NB4 (cell line): ENCODE results near the gene C19orf85.

Experiments
- CTCF ChIP-seq: IDR thresholded peaks from one replicate; pipeline ENCODE4 v1.5.1; 2012; ENCODE audit warnings: low read depth, low read length
- MAX ChIP-seq: IDR thresholded peaks from 2 replicates; pipeline ENCODE4 v1.6.1; 2011; ENCODE audit warnings: low read depth, low read length

- TF ChIP-seq CTCF (no peak), MAX (no peak)
These were observed 31.2 kb upstream of the C19orf85 start for GRCh38 chr19:55495646-55496349.
